ENCODE data around the gene ADARB2.

ADARB2 gene

GRCh38 chr10:1662438-1663025 is 74.8 kb downstream of the ADARB2 start:
- CTCF ChIA-PET = no interaction called here
- Histone ChIP-seq H3K4me1 (ENCODE audit: control insufficient read depth, insufficient read depth, low read length) (no peaks in the 10 kb centered on the region), H3K4me3 (ENCODE audit: low read depth, low read length) (no peak overlapping the region), H3K36me3 (ENCODE audit: control insufficient read depth in 2 of 2, insufficient read depth in 1 of 2, low read length in 2 of 2) (no peaks in the 10 kb centered on the region), H3K9me3 (ENCODE audit: control insufficient read depth, insufficient read depth, low read depth, low read length) (no peaks in the 10 kb centered on the region), H3K27ac (ENCODE audit: extremely low read depth, low read depth, low read length) (no peak overlapping the region)
- no peak for TF ChIP-seq ZBTB1 (tag by site-specific recombination; IDR thresholded peaks at IDR 0.05)
- TF ChIP-seq ZNF544 (tag by site-specific recombination; IDR thresholded peaks at IDR 0.05) = no peak
- no peak for TF ChIP-seq ZFP69B (tag by site-specific recombination; IDR thresholded peaks at IDR 0.05)
- TF ChIP-seq ZNF639 (tag by site-specific recombination; IDR thresholded peaks at IDR 0.05) = no peak
- TF ChIP-seq TCF7L2 (IDR thresholded peaks at IDR 0.05; ENCODE audit: borderline replicate concordance, low read depth, low read length) = no peak
- no peak for TF ChIP-seq RBAK (tag by site-specific recombination; IDR thresholded peaks at IDR 0.05)
- TF ChIP-seq ZNF223 (tag by site-specific recombination; IDR thresholded peaks at IDR 0.05) = no peak
- TF ChIP-seq ZNF133 (tag by site-specific recombination; IDR thresholded peaks at IDR 0.05) = no peak
- TF ChIP-seq MYNN (tag by site-specific recombination; IDR thresholded peaks at IDR 0.05; ENCODE audit: borderline replicate concordance) = no peak
- TF ChIP-seq ZNF510 (tag by site-specific recombination; IDR thresholded peaks at IDR 0.05; ENCODE audit: insufficient replicate concordance) = no peak
- TF ChIP-seq ZNF302 (tag by site-specific recombination; IDR thresholded peaks at IDR 0.05; ENCODE audit: low read depth) = no peak
- no peak for TF ChIP-seq MZF1 (tag by site-specific recombination; IDR thresholded peaks at IDR 0.05; ENCODE audit: borderline replicate concordance)
- TF ChIP-seq FEZF1 (tag by site-specific recombination; IDR thresholded peaks at IDR 0.05) = no peak
- TF ChIP-seq ZNF776 (tag by site-specific recombination; IDR thresholded peaks at IDR 0.05; ENCODE audit: borderline replicate concordance) = no peak
- no peak for TF ChIP-seq ZNF292 (tag by site-specific recombination; IDR thresholded peaks at IDR 0.05; ENCODE audit: borderline replicate concordance, low read depth)
- TF ChIP-seq ZBTB21 (tag by site-specific recombination; IDR thresholded peaks at IDR 0.05) = no peak
- no peak for TF ChIP-seq ZNF558 (tag by site-specific recombination; IDR thresholded peaks at IDR 0.05)
- TF ChIP-seq, protein P1, sequence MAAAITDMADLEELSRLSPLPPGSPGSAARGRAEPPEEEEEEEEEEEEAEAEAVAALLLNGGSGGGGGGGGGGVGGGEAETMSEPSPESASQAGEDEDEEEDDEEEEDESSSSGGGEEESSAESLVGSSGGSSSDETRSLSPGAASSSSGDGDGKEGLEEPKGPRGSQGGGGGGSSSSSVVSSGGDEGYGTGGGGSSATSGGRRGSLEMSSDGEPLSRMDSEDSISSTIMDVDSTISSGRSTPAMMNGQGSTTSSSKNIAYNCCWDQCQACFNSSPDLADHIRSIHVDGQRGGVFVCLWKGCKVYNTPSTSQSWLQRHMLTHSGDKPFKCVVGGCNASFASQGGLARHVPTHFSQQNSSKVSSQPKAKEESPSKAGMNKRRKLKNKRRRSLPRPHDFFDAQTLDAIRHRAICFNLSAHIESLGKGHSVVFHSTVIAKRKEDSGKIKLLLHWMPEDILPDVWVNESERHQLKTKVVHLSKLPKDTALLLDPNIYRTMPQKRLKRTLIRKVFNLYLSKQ (tag by site-specific recombination; IDR thresholded peaks at IDR 0.05; ENCODE audit: borderline replicate concordance) = no peak
- POLR2A ChIA-PET = no interaction called here

DNA sequence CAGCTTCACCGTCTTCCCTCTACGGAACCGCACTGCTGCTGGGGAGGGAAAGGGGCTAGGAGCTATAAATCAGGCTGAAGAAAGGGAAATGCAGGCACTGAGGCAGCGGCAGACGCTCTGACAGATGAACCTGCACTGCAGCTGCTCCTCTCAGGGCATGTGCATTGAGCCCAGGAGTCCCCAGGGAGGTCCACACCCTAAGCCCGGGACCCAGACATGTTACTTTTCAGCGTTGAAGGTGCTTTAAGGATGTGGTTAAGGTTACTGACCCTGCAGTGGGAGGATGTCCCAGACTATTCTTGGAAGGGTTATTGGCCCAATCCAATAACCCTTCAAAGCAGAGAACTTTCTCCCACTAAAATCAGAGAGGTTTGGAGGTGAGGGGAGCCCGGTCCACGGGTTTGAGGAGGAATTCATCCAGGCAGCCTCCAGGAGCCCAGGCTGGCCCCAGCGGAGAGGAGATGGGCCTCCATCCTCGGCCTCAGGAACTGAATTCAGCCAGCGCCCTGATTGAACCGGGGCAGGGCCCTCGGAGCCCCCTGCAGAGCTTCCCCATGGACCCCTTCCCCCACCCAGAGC is 75.4 kb downstream of the ADARB2 start:
- CTCF ChIA-PET = no interaction called here
- no peaks in the 10 kb centered on the region for H3K9me3 ChIP-seq (ENCODE audit: control insufficient read depth, insufficient read depth, low read depth, low read length)
- POLR2A ChIA-PET = no interaction called here
- H3K27ac ChIP-seq (ENCODE audit: extremely low read depth, low read depth, low read length) = no peak overlapping the region
- H3K36me3 ChIP-seq (ENCODE audit: control insufficient read depth in 2 of 2, insufficient read depth in 1 of 2, low read length in 2 of 2) = no peaks in the 10 kb centered on the region
- H3K4me3 ChIP-seq (ENCODE audit: low read depth, low read length) = no peak overlapping the region
- H3K4me1 ChIP-seq (ENCODE audit: control insufficient read depth, insufficient read depth, low read length) = no peaks in the 10 kb centered on the region
- no peak for TF ChIP-seq ZNF391 (tag by site-specific recombination; IDR thresholded peaks at IDR 0.05; ENCODE audit: borderline replicate concordance, low read depth)

GRCh38 chr10:1661416-1661815 is 75.9 kb downstream of the ADARB2 start:
- ChIA-PET POLR2A (no interaction called here), CTCF (no interaction called here)

More at GRCh38 chr10:1661416-1661815, 75.9 kb downstream of the ADARB2 start:
- Histone ChIP-seq H3K4me3 (ENCODE audit: low read depth, low read length) (no peak overlapping the region), H3K27ac (ENCODE audit: extremely low read depth, low read depth, low read length) (no peak overlapping the region), H3K4me1 (ENCODE audit: control insufficient read depth, insufficient read depth, low read length) (no peaks in the 10 kb centered on the region), H3K36me3 (ENCODE audit: control insufficient read depth in 2 of 2, insufficient read depth in 1 of 2, low read length in 2 of 2) (no peaks in the 10 kb centered on the region), H3K9me3 (ENCODE audit: control insufficient read depth, insufficient read depth, low read depth, low read length) (no peaks in the 10 kb centered on the region)
- TF ChIP-seq ZNF571 (tag by site-specific recombination; IDR thresholded peaks at IDR 0.05) = no peak
- no peak for TF ChIP-seq MYNN (tag by site-specific recombination; IDR thresholded peaks at IDR 0.05; ENCODE audit: borderline replicate concordance)
- no peak for TF ChIP-seq ZNF548 (tag by site-specific recombination; IDR thresholded peaks at IDR 0.05)
- TF ChIP-seq ZNF501 (tag by site-specific recombination; IDR thresholded peaks at IDR 0.05) = no peak
- TF ChIP-seq ZNF449 (tag by site-specific recombination; IDR thresholded peaks at IDR 0.05) = no peak
- TF ChIP-seq SP2 (tag by site-specific recombination; IDR thresholded peaks at IDR 0.05) = no peak
- TF ChIP-seq ZNF544 (tag by site-specific recombination; IDR thresholded peaks at IDR 0.05) = no peak
